A204.1 (cell line): ENCODE results near the gene IFNAR1.

Experiments used
- FAIRE-seq: peaks from 2 replicates; lab custom pipeline; 2012; peaks lifted over from hg19 to GRCh38; lab: Jason Lieb, UNC

Gene IFNAR1

GRCh38 chr21:33324291-33325221 lies at the start of gene IFNAR1:
TSS of gene IFNAR1 (plus strand) at chr21:33324970. CDS start at chr21:33325056, 86 bp downstream.
- FAIRE-seq = peak; percentile 60

GRCh38 chr21:33278721-33279120 lies 46.0 kb upstream of the IFNAR1 start:
- FAIRE-seq = no peak

GRCh38 chr21:33279330-33279820 lies 45.4 kb upstream of the IFNAR1 start:
- FAIRE-seq = no peak

- FAIRE-seq = no peak
Measured at GRCh38 chr21:33281096-33281652, 43.6 kb upstream of the IFNAR1 start.

- FAIRE-seq = no peak
Measured at GRCh38 chr21:33283203-33283602, 41.6 kb upstream of the IFNAR1 start.

GRCh38 chr21:33286076-33286475 lies 38.7 kb upstream of the IFNAR1 start:
- no peak for FAIRE-seq

- no peak for FAIRE-seq
Measured at GRCh38 chr21:33286600-33287456, 37.9 kb upstream of the IFNAR1 start.

GRCh38 chr21:33289199-33289819 lies 35.5 kb upstream of the IFNAR1 start:
- no peak for FAIRE-seq

GRCh38 chr21:33290441-33290840 lies 34.3 kb upstream of the IFNAR1 start:
- FAIRE-seq = no peak

- FAIRE-seq = no peak
Measured at GRCh38 chr21:33291686-33292085, 33.1 kb upstream of the IFNAR1 start.

- no peak for FAIRE-seq
Measured at GRCh38 chr21:33292724-33293123, 32.0 kb upstream of the IFNAR1 start.

- no peak for FAIRE-seq
Measured at GRCh38 chr21:33293136-33293535, 31.6 kb upstream of the IFNAR1 start.

GRCh38 chr21:33293811-33294216 lies 31.0 kb upstream of the IFNAR1 start:
- no peak for FAIRE-seq

- FAIRE-seq = no peak
Measured at GRCh38 chr21:33296156-33296555, 28.6 kb upstream of the IFNAR1 start.

GRCh38 chr21:33299181-33299752 lies 25.5 kb upstream of the IFNAR1 start:
- no peak for FAIRE-seq

- no peak for FAIRE-seq
Measured at GRCh38 chr21:33300701-33301631, 23.8 kb upstream of the IFNAR1 start.

GRCh38 chr21:33301632-33302002 lies 23.2 kb upstream of the IFNAR1 start:
- FAIRE-seq = no peak

- no peak for FAIRE-seq
Measured at GRCh38 chr21:33302055-33302454, 22.7 kb upstream of the IFNAR1 start.

- no peak for FAIRE-seq
Measured at GRCh38 chr21:33302796-33303195, 22.0 kb upstream of the IFNAR1 start.

GRCh38 chr21:33305344-33305671 lies 19.5 kb upstream of the IFNAR1 start:
- no peak for FAIRE-seq

GRCh38 chr21:33305938-33306337 lies 18.8 kb upstream of the IFNAR1 start:
- FAIRE-seq = no peak
